GM18505 (cell line): ENCODE results near the gene ZSWIM6.

Source experiments
- ATAC-seq: cut with Tn5 transposase; IDR thresholded peaks from one replicate; pipeline ENCODE4 v1.9.1; 2021; ENCODE audit not compliant: unreplicated experiment
- POLR2A ChIP-seq: IDR thresholded peaks from 4 replicates; pipeline ENCODE4 v1.6.1; 2011; ENCODE audit warnings: borderline replicate concordance; ENCODE audit not compliant: insufficient read depth, insufficient read length; ENCODE audit errors: extremely low read depth

The ZSWIM6 gene

GRCh38 chr5:61332851-61333320, 828 bp downstream of the ZSWIM6 start:
- ATAC-seq = no peak
- TF ChIP-seq POLR2A = no peak

GRCh38 chr5:61333321-61333953, 1.4 kb downstream of the ZSWIM6 start:
- no peak for TF ChIP-seq POLR2A
- ATAC-seq = no peak

- TF ChIP-seq POLR2A = no peak
- ATAC-seq = no peak
Observed at GRCh38 chr5:61333954-61334867, 2.2 kb downstream of the ZSWIM6 start.

DNA sequence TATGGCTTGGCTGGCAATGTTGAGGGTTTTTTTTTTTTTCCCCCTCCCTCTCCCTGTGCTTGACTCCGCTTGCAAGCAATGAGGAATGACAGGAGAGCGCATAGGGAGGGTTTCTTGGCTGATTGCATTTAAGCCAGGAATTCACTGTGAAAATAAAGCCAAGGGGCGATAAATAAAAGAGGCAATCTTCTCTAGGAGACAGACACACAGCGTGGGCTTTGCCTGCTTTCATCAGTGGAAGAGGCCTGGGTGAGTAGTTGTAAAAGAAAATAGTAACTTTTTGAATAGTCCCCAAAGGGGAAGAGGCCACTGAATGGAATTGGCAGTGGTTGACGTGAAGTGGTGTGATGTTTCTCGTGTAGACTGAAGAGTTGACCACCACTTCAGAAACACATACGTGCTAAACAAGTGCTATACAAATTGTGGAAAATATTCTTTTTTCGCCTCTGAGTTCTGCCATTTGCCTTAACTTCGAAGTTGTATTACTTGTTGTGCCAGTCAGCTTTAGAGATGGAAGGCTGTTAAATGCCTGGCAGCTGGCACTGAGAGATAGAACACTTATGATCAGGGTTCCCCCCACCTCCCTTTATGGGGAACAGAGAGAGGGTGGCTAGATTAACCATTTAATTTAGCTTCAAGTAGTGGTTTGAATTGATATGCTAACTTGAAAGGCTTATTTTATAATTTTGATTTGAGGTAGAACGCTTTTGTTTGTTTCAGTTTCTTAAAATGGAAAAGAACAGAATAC, 3.0 kb downstream of the ZSWIM6 start:
- no peak for ATAC-seq
- no peak for TF ChIP-seq POLR2A

GRCh38 chr5:61339764-61340163, 7.7 kb downstream of the ZSWIM6 start:
- TF ChIP-seq POLR2A = no peak
- ATAC-seq = no peak

DNA sequence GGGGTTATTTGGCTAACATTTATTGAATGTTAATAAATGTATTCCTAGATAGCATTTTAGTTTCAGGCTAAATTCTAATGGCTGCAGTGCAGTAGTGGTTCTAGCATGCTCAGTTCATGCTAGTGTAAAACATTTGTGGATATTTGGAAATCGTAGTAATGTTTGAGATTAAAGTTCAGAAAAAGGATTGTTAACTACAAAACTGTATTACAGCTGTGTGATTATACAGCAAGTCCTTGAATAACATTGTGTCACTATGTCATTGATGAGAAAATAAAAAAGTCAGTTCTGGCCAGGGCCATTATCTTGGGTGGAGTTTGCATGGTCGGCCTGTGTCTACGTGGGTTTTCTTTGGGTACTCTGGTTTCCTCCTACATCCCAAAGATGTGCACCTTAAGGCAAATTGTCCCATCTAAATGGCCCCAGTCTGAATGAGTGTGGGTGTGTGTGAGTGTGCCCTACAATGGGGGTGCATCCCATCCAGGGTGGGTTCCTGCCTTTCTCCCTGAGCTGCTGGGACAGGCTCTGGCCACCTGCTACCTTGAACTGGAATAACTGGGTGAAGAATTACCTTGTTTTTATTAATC, 8.8 kb downstream of the ZSWIM6 start:
- TF ChIP-seq POLR2A = no peak
- no peak for ATAC-seq

- TF ChIP-seq POLR2A = no peak
- ATAC-seq = no peak
Observed at GRCh38 chr5:61342071-61342501, 10.0 kb downstream of the ZSWIM6 start.

GRCh38 chr5:61344187-61344944, 12.3 kb downstream of the ZSWIM6 start:
- ATAC-seq = no peak
- TF ChIP-seq POLR2A = no peak

DNA sequence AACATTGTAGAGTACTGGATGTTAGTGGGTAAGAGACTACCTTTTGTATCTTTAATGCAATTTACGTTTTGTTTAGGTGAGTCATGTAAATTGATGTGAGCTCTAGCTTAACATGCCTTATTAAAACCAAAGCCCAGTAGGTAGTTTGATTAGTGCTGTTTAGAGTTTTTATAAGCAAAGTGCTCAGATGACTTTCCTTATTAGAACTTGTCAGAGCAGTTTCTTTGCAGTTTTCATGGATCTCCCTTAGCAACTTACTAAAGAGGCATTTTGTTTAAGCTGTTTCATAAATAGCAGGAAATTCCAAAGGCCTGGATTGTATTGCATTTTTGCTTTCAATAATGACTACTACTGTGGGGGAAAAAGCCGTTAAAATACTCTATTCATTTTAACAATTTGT, 14.5 kb downstream of the ZSWIM6 start:
- no peak for TF ChIP-seq POLR2A
- no peak for ATAC-seq

- ATAC-seq = no peak
- TF ChIP-seq POLR2A = no peak
Observed at GRCh38 chr5:61347080-61347479, 15.0 kb downstream of the ZSWIM6 start.

GRCh38 chr5:61348447-61348846, 16.4 kb downstream of the ZSWIM6 start:
- no peak for ATAC-seq
- no peak for TF ChIP-seq POLR2A

- TF ChIP-seq POLR2A = no peak
- no peak for ATAC-seq
Observed at GRCh38 chr5:61349935-61350334, 17.9 kb downstream of the ZSWIM6 start.
